Loucy (cell line): ENCODE data around the gene ZBTB20.

ENCODE experiments used
- H2AFZ ChIP-seq: fragments of 200-600 bp; sonication (generic); 2 replicates; pipeline ENCODE4 v1.6.0; 2016; ENCODE audit warnings: antibody characterized with exemption, mild to moderate bottlenecking, low read length, moderate library complexity
- H3F3A ChIP-seq: fragments of 200-600 bp; 2 replicates; pipeline ENCODE4 v1.6.0; 2016; ENCODE audit warnings: antibody characterized with exemption, low read depth, mild to moderate bottlenecking
- H3K27me3 ChIP-seq: fragments of 200-600 bp; sonication (generic); 2 replicates; pipeline ENCODE4 v1.6.1; 2014; ENCODE audit warnings: low read length, mild to moderate bottlenecking; ENCODE audit not compliant: insufficient read depth, poor library complexity, severe bottlenecking
- H3K36me3 ChIP-seq: fragments of 200-600 bp; sonication (generic); 2 replicates; pipeline ENCODE4 v1.6.1; 2016; ENCODE audit warnings: low read length; ENCODE audit not compliant: insufficient read depth
- H3K4me1 ChIP-seq: fragments of 200-600 bp; sonication (generic); 2 replicates; pipeline ENCODE4 v1.5.1; 2014; ENCODE audit warnings: low read length, mild to moderate bottlenecking; ENCODE audit not compliant: insufficient read depth, poor library complexity, severe bottlenecking
- H3K4me2 ChIP-seq: fragments of 200-600 bp; sonication (generic); 2 replicates; pipeline ENCODE4 v1.6.0; 2014; ENCODE audit warnings: antibody characterized with exemption, low read length, low read depth, mild to moderate bottlenecking; ENCODE audit not compliant: poor library complexity, severe bottlenecking
- H3K4me3 ChIP-seq: fragments of 200-600 bp; sonication (generic); 2 replicates; pipeline ENCODE4 v1.5.1; 2014; ENCODE audit warnings: low read length, mild to moderate bottlenecking, mixed read lengths; ENCODE audit not compliant: poor library complexity, severe bottlenecking
- H3K79me2 ChIP-seq: fragments of 200-600 bp; sonication (generic); 2 replicates; pipeline ENCODE4 v1.6.1; 2014; ENCODE audit warnings: low read length; ENCODE audit not compliant: insufficient read depth
- H3K9ac ChIP-seq: fragments of 200-600 bp; sonication (generic); 2 replicates; pipeline ENCODE4 v1.6.0; 2014; ENCODE audit warnings: mild to moderate bottlenecking, low read depth, low read length, moderate library complexity; ENCODE audit not compliant: poor library complexity, severe bottlenecking
- H3K9me2 ChIP-seq: fragments of 200-600 bp; sonication (generic); replicated peaks from 2 replicates; pipeline ENCODE4 v1.6.1; 2016; ENCODE audit warnings: low read depth, low read length, mixed read lengths
- H3K9me3 ChIP-seq: fragments of 200-600 bp; sonication (generic); 2 replicates; pipeline ENCODE4 v1.6.1; 2014; ENCODE audit warnings: mild to moderate bottlenecking, antibody characterized with exemption, low read length, low read depth; ENCODE audit not compliant: insufficient read depth
- H4K20me1 ChIP-seq: fragments of 200-600 bp; sonication (generic); 2 replicates; pipeline ENCODE4 v1.6.0; 2014; ENCODE audit warnings: antibody characterized with exemption, low read length, mild to moderate bottlenecking; ENCODE audit not compliant: insufficient read depth, poor library complexity, severe bottlenecking
- EZH2phosphoT487 ChIP-seq: fragments of 200-600 bp; IDR thresholded peaks from 2 replicates; pipeline ENCODE4 v1.6.1; 2018; ENCODE audit warnings: antibody characterized with exemption, mild to moderate bottlenecking, moderate library complexity, borderline replicate concordance
- TF ChIP-seq, protein P1 (sequence below): fragments of 200-600 bp; sonication (generic); conservative IDR thresholded peaks from 2 replicates; pipeline ENCODE4 v1.5.1; 2014; ENCODE audit warnings: mild to moderate bottlenecking, antibody characterized with exemption, low read length

The ZBTB20 gene

DNA sequence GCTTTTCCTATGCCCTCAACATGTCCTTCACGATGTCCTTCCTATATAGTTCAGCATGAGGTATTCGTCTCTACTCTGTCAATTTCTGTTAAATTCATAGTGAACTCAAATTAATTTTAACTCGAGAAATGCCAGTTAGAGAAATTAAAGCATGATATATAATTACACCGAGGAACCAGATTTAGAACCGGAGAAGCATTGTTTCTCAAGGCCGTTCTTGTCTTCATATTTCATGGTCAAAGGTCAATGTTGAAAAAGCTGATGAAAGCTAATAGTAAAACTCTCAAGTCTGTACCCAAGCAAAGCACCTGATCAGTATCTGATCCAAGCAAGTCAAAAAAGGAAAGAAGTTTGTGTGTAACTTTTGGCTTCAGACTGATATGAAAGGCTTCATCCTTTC, 163.8 kb downstream of the ZBTB20 start:
- H3K9ac ChIP-seq = no peak overlapping the region
- H3K4me3 ChIP-seq = no peak overlapping the region
- H3F3A ChIP-seq = peaks cover 3% of the 10 kb centered on the region; the same call in 1 of the 2 replicates
- no peak overlapping the region for H2AFZ ChIP-seq
- no peaks in the 10 kb centered on the region for H3K4me1 ChIP-seq
- no peak overlapping the region for H3K4me2 ChIP-seq
- TF ChIP-seq, protein P1, sequence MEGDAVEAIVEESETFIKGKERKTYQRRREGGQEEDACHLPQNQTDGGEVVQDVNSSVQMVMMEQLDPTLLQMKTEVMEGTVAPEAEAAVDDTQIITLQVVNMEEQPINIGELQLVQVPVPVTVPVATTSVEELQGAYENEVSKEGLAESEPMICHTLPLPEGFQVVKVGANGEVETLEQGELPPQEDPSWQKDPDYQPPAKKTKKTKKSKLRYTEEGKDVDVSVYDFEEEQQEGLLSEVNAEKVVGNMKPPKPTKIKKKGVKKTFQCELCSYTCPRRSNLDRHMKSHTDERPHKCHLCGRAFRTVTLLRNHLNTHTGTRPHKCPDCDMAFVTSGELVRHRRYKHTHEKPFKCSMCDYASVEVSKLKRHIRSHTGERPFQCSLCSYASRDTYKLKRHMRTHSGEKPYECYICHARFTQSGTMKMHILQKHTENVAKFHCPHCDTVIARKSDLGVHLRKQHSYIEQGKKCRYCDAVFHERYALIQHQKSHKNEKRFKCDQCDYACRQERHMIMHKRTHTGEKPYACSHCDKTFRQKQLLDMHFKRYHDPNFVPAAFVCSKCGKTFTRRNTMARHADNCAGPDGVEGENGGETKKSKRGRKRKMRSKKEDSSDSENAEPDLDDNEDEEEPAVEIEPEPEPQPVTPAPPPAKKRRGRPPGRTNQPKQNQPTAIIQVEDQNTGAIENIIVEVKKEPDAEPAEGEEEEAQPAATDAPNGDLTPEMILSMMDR = no peak
- TF ChIP-seq EZH2phosphoT487 = no peak
- no peaks in the 10 kb centered on the region for H3K27me3 ChIP-seq
- H3K36me3 ChIP-seq = no peaks in the 10 kb centered on the region
- H3K9me3 ChIP-seq = no peaks in the 10 kb centered on the region
- no peaks in the 10 kb centered on the region for H4K20me1 ChIP-seq
- no peaks in the 10 kb centered on the region for H3K9me2 ChIP-seq
- no peaks in the 10 kb centered on the region for H3K79me2 ChIP-seq

DNA sequence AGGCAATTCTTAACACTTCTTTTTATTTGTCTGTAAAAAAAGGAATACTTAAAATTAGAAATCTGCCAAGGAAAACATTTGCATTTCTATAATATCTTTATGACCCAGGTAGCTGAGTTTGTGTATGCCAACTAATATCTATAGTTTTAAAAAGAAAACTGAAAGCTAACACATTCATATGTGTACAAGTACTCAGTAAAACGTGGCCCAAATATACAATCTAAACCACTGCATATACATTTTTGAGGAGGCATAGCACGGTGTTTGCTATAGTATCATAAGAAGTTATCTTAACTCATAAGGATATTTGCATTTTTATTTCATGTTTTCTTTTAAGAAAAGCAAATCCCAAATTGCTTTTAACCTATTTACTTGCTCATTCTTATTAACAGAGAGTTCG, 172.7 kb downstream of the ZBTB20 start:
- H3K9ac ChIP-seq = no peak overlapping the region
- H2AFZ ChIP-seq = no peak overlapping the region
- no peaks in the 10 kb centered on the region for H3K27me3 ChIP-seq
- TF ChIP-seq, protein P1 = no peak
- TF ChIP-seq EZH2phosphoT487 = no peak
- no peaks in the 10 kb centered on the region for H3K9me3 ChIP-seq
- H3F3A ChIP-seq = peaks cover 3% of the 10 kb centered on the region; the same call in 1 of the 2 replicates
- H3K4me3 ChIP-seq = no peak overlapping the region
- H3K79me2 ChIP-seq = no peaks in the 10 kb centered on the region
- H3K36me3 ChIP-seq = peaks cover 4% of the 10 kb centered on the region; the same call in 1 of the 2 replicates
- no peaks in the 10 kb centered on the region for H3K9me2 ChIP-seq
- no peaks in the 10 kb centered on the region for H4K20me1 ChIP-seq
- H3K4me2 ChIP-seq = no peak overlapping the region
- H3K4me1 ChIP-seq = peaks cover 4% of the 10 kb centered on the region

DNA sequence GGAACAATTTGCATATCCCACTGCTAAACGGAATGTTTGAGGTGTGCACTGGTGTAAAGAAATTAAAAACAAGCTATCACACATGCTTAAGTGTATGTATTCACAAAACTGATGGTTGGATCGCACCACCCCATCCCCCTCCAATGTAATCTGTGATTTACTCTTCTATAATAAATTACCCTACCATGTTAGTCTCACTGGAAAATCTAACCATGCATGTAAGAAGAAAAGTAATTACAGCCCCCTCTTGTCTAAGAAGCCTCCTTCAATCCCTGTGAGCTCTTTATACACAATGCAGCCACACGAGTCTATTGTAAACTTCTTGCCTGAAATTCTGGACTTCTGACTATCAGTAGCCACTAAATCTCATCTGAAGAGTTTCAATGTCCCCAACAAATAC, 173.6 kb downstream of the ZBTB20 start:
- H3K27me3 ChIP-seq = no peaks in the 10 kb centered on the region
- no peaks in the 10 kb centered on the region for H4K20me1 ChIP-seq
- H3F3A ChIP-seq = no peaks in the 10 kb centered on the region
- H2AFZ ChIP-seq = no peak overlapping the region
- peaks cover 4% of the 10 kb centered on the region for H3K4me1 ChIP-seq
- no peak for TF ChIP-seq EZH2phosphoT487
- TF ChIP-seq, protein P1 = no peak
- H3K4me3 ChIP-seq = no peak overlapping the region
- peaks cover 4% of the 10 kb centered on the region; the same call in 1 of the 2 replicates for H3K36me3 ChIP-seq
- no peaks in the 10 kb centered on the region for H3K79me2 ChIP-seq
- H3K9ac ChIP-seq = no peak overlapping the region
- H3K9me3 ChIP-seq = no peaks in the 10 kb centered on the region
- H3K4me2 ChIP-seq = no peak overlapping the region
- no peaks in the 10 kb centered on the region for H3K9me2 ChIP-seq
